ENCODE measurements around the gene IDH3A.

Gene IDH3A

GRCh38 chr15:78216276-78217104 is 67.3 kb downstream of the IDH3A start:
- no peak for DNase-seq (ENCODE audit: low read depth in 2 of 2, low spot score in 1 of 2)

- no peak for DNase-seq (ENCODE audit: low read depth in 2 of 2, low spot score in 1 of 2)
Observed at GRCh38 chr15:78220713-78221112, 71.6 kb downstream of the IDH3A start.

Measured in stimulated activated CD8-positive, alpha-beta memory T cell treated with anti-CD3 and anti-CD28 coated beads, Interleukin-4, amount 100 ng/mL, for 4 hours (primary cell).